ENCODE data around the gene BRME1. TPM values are rescaled to one million over a fixed set of nuclear protein-coding genes. Genes with fewer than 3 reads are reported as not detected.

The BRME1 gene
- total RNA-seq (2022; extraction: Qiagen RNA extraction) = 0.26 to 1.0 TPM (median 0.46 TPM) in 5 replicates

DNA sequence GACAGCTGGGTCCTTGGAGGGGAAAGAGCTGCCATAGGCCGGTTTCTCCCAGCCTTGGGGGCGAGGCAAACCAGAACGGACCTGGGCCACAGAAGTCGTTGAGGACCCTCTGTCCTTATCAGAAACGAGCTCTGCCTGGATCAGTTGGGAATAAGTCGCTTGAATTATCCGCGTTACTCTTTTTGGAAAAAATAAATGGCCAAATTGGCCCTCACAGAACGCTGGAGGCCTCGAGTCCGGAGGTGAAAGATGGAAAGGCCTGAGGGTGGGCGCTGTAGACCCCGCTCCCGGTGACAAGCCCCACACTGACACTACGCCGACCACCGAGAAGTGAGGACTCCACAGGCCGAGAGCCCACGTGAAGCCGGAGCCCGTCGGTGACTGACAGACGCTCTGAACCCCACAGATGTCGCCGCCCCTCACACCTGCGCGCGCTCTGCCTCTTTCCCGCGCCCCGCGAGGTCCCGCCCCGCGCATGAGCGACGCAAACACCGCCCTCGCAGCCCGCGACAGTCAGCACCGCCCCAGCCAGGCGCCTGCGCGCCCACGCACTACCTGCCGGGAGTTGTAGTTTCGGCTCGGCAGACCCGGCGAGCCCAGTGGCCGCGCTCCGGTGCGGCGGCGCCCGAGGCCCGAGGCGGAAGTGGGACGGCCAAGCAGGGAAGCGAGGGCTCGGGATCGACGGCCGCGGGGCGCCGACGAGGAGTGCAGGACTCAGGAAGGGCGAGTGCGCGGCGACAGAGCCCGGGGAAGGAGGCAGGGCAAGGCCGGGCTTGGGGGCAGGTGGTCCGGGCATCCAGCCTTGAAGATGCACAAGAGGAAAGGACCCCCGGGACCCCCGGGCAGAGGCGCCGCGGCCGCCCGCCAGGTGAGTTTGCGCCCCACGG, at the start of gene BRME1, which contains the start of gene CC2D1A:
TSS of gene BRME1 (minus strand) at position 484 of the 887 bp plus-strand sequence. CDS start 1,225 bp downstream, outside the sequence.
TSS of gene CC2D1A (plus strand) at position 568 of the 887 bp plus-strand sequence. CDS start at position 809, 241 bp downstream.

DNA sequence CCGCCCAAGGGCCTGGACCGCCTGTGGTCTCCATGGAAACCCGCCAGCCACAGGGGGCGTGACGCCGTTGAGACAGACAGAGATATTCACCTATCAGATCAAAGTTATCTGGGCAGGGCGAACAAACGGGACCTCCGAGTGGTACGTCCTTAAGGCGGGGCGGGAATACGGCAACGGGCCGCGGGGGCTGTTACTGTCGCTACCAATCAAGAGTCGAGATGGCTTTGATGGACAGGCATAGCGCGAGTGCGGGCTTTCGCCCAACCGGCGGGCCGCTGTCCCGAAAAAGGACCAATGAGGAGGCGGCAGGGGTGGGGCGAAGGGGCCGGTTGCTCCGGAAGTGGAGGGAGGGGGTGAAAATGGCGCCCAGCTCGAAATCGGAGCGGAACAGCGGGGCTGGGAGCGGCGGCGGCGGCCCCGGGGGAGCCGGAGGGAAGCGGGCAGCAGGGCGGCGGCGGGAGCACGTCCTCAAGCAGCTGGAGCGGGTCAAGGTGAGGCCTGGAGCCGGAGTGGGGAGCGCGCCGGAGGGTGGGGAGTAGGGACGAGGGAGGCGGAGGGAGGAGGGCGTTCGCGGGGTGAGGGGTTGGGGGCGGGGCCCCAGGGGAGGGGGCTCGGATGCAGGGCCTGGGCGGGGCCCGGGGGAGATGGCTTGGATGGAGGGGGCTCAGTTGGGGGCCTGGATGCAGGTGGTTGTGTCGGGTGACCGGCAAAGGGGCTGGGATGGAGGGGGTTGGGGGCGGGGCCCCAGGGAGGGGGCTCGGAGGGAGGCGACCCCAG, 46.4 kb upstream of the BRME1 start, which contains the start of gene DCAF15:
TSS of gene DCAF15 (plus strand) at position 356 of the 777 bp plus-strand sequence. CDS start at position 360, 4 bp downstream.

DNA sequence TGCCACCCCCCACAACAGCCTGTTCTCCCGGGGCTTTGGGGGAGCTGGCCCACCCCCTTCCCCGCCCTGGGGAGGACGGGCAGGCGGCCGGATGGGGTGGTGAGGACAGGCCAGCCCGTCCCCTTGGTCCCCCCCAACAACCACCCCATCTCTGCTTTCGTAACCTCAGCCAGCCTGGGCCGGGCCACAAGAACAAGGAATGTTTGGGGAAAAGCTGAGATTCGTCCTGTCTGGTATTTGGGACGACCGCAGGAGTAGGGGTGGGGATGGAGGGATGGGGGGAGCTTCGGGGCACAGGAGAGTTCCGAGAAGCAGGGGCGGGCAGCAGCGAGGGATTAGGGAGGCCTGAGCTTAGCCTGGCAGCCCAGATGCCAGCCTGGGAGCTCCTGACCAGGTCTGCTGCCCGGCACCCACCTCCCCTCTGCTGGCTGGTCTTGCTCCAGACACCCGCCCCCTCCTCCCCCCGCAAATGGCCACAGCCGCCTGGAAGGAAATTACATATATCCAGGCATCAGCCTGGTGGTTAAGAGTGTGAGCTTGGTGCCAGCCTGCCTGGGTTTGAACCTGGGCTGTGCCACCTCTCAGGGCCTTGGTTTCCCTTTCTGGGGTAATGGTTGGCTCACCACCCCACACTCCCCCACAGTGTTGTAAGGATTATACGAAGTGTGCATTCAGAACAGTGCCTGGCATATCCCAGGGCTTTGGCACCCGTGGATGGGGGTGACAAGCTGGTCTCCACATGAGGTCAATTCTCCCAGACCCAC, 32.6 kb upstream of the BRME1 start, which contains the start of gene PODNL1:
TSS of gene PODNL1 (minus strand) at position 117 of the 764 bp plus-strand sequence. CDS start 236 bp downstream, outside the sequence.

DNA sequence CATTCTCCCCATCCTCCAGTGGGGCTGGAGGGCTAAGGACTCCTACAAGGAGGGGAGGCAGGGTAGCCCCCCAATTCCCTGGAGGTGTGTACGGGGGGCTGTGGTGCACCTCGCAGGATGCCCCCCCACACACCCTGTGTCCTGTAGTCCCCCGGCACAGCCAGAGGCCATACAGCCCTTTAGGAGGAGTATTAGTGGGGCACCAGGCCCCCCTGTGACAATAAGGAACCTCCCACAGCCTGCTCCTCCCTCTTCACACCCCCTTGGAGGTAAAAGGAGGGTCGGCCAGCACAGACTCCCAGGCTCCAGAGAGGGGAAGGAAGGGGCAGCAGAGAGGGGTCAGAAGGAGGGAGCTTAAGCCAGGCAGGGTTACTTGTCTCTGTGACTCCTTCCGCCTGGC, 29.1 kb downstream of the BRME1 start, which contains the start of gene NANOS3:
TSS of gene NANOS3 (plus strand) at position 301 of the 400 bp plus-strand sequence. CDS start 115 bp downstream, outside the sequence.

Other genes starting within 250 kb of the BRME1 start
- gene MRI1, start 141.6 kb downstream of the BRME1 start, total RNA-seq (2022; extraction: Qiagen RNA extraction) = 10.3 to 12.9 TPM (median 12.5 TPM) in 5 replicates
- 116 to 210 TPM (median 201 TPM) in 5 replicates for gene C19orf53, start 131.7 kb downstream of the BRME1 start, total RNA-seq (2022; extraction: Qiagen RNA extraction)
- gene ZSWIM4, start 110.7 kb downstream of the BRME1 start, total RNA-seq (2022; extraction: Qiagen RNA extraction) = 3.0 to 3.6 TPM (median 3.5 TPM) in 5 replicates
- 1.0 to 4.3 TPM (median 2.9 TPM) in 5 replicates for gene NANOS3, start 29.0 kb downstream of the BRME1 start, total RNA-seq (2022; extraction: Qiagen RNA extraction)
- gene CC2D1A, start 84 bp upstream of the BRME1 start, total RNA-seq (2022; extraction: Qiagen RNA extraction) = 8.8 to 9.8 TPM (median 9.3 TPM) in 5 replicates
- 0.86 to 1.7 TPM (median 1.1 TPM) in 5 replicates for gene PODNL1, start 32.3 kb upstream of the BRME1 start, total RNA-seq (2022; extraction: Qiagen RNA extraction)
- gene DCAF15, start 46.4 kb upstream of the BRME1 start, total RNA-seq (2022; extraction: Qiagen RNA extraction) = 15.9 to 19.9 TPM (median 19.6 TPM) in 5 replicates
- gene RFX1, start 100.2 kb upstream of the BRME1 start, total RNA-seq (2022; extraction: Qiagen RNA extraction) = 4.0 to 6.5 TPM (median 4.6 TPM) in 5 replicates
- not detected in 5 replicates for gene RLN3, start 122.0 kb upstream of the BRME1 start, total RNA-seq (2022; extraction: Qiagen RNA extraction)
- gene IL27RA, start 125.6 kb upstream of the BRME1 start, total RNA-seq (2022; extraction: Qiagen RNA extraction) = 8.8 to 10.3 TPM (median 9.4 TPM) in 5 replicates
- gene PALM3, start 156.0 kb upstream of the BRME1 start, total RNA-seq (2022; extraction: Qiagen RNA extraction) = 1.6 to 2.3 TPM (median 2.0 TPM) in 5 replicates
- 1.7 to 4.3 TPM (median 3.8 TPM) in 5 replicates for gene MISP3, start 166.7 kb upstream of the BRME1 start, total RNA-seq (2022; extraction: Qiagen RNA extraction)
- gene C19orf67, start 179.7 kb upstream of the BRME1 start, total RNA-seq (2022; extraction: Qiagen RNA extraction) = not detected in 5 replicates
- 33.4 to 41.5 TPM (median 35.0 TPM) in 5 replicates for gene SAMD1, start 184.6 kb upstream of the BRME1 start, total RNA-seq (2022; extraction: Qiagen RNA extraction)
- gene PRKACA, start 211.6 kb upstream of the BRME1 start, total RNA-seq (2022; extraction: Qiagen RNA extraction) = 28.1 to 44.1 TPM (median 31.8 TPM) in 5 replicates
- 28.0 to 30.6 TPM (median 30.2 TPM) in 5 replicates for gene ASF1B, start 230.5 kb upstream of the BRME1 start, total RNA-seq (2022; extraction: Qiagen RNA extraction)